ENCODE results near the gene PKN3.

The PKN3 gene

DNA sequence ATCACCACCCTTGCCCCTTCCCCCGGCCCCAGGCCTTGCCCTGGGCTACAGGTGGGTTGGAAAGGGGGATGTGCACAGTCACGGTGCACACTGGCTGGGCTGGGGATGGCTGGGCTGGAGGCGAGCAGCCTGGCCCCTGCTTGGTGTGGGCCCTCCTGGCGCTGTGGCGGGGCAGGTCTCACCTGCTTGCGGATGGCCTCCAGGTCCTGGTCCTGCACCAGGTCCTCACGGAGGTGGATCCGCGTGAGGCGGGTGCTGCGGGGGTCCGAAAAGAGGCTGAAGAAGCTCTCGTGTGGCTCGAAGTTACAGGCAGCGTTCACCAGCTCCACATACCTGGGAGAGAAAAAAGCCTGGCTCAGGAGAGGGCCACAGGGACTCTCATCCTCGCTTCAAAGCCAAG is 51.3 kb downstream of the PKN3 start:
- TF ChIP-seq, protein P1, sequence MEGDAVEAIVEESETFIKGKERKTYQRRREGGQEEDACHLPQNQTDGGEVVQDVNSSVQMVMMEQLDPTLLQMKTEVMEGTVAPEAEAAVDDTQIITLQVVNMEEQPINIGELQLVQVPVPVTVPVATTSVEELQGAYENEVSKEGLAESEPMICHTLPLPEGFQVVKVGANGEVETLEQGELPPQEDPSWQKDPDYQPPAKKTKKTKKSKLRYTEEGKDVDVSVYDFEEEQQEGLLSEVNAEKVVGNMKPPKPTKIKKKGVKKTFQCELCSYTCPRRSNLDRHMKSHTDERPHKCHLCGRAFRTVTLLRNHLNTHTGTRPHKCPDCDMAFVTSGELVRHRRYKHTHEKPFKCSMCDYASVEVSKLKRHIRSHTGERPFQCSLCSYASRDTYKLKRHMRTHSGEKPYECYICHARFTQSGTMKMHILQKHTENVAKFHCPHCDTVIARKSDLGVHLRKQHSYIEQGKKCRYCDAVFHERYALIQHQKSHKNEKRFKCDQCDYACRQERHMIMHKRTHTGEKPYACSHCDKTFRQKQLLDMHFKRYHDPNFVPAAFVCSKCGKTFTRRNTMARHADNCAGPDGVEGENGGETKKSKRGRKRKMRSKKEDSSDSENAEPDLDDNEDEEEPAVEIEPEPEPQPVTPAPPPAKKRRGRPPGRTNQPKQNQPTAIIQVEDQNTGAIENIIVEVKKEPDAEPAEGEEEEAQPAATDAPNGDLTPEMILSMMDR (IDR thresholded peaks at IDR 0.05) = no peak
- TF ChIP-seq ZFX (IDR thresholded peaks at IDR 0.05; ENCODE audit: borderline replicate concordance) = no peak
- H3K27ac ChIP-seq = no peak overlapping the region

DNA sequence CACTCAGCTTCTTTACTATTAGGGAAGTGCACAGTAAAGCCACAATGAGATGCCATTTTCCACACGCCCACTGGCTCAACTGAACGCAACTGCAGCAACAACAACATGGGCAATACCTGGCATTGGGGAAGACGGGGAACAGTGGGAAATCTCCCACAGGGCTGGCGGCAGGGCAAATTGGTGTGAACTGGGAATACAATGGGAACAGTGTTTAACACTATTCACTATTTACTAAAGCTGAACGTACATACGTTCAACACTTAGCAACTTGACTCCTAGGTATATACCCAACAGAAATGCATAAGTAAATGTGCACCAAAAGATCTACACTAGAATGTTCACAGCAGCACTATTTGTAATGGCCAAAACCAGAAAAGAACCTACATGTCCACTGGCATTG is 55.3 kb downstream of the PKN3 start:
- TF ChIP-seq ZFX (IDR thresholded peaks at IDR 0.05; ENCODE audit: borderline replicate concordance) = no peak
- TF ChIP-seq, protein P1 (IDR thresholded peaks at IDR 0.05) = no peak
- no peak overlapping the region for H3K27ac ChIP-seq

DNA sequence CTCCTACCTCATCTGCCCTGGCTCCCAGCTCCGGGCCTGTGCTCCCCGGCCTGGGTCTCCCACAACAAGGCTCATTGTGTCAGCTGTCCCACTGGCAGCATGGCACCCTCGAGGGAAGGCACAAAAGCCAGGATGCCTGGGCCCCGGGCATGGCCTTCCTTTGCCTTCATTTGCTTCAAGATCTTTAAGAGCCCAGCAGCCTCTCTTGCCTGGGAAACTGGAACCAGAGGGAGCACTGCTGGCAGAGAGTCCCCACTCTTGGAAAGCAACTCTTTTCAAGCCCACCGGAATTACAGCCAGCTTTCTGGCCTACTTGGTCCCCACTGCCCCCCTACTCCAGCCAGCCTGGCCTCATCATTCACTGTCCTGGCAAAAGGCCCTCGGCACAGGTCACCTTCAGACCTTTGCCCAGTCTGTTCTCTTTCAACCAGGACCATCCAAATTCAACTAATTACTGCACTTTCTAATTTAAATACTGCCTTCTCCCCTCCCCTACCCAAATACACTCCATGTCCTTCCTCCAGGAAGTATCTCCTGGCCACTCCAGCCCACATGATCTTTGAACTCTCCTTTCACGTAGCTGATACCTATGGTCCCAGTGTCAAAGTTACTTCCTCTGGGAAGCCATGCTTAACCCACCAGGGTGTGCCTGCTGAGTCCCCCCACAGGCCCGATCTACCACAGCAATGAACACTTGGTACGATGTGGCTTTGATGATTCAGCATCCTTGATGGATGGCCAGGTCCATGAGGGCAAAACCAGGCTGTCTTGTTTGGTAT is 60.6 kb downstream of the PKN3 start:
- TF ChIP-seq, protein P1 (IDR thresholded peaks at IDR 0.05) = no peak
- H3K27ac ChIP-seq = no peak overlapping the region

DNA sequence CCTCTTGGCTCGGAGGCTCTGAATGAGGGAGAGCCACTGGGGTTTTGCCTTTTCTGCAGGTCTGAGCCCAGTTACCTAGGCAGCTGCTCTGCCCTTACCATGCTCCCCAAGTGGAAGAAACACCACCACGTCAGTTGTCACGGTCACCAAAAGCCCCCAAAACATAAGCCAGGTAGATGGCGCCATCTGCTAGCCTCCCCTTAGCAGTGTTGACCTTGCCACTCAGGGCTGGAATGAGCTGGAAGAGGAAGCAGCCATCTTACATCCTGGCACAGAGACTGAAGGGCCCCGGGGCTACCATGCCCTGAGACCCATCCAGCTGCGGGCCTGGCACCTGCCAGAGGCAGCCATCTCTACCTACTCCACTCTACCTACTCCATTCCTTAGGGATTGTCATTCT is 62.1 kb downstream of the PKN3 start:
- TF ChIP-seq ZFX (IDR thresholded peaks at IDR 0.05; ENCODE audit: borderline replicate concordance) = no peak
- TF ChIP-seq, protein P1 (IDR thresholded peaks at IDR 0.05) = no peak

DNA sequence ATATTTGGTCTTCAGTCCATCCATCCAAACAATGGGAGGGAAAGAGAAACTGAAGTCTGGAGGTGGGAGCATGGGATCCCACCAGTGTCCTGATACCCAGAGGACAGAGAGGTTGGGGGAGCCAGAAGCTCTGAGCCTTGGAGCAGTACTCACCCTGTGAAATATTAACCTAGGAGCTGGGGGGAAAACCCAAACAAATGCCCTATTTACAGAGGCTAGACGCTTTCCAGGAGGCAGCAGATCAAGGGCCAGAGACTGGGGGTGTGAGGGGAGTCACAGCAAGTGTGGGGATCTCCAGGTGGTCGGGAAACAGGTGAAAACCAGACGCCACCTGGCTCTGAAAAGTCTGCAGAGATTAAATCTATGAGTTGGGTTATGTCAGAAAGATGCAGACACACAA is 63.2 kb downstream of the PKN3 start:
- no peak for TF ChIP-seq ZFX (IDR thresholded peaks at IDR 0.05; ENCODE audit: borderline replicate concordance)
- TF ChIP-seq, protein P1 (IDR thresholded peaks at IDR 0.05) = no peak
- no peak overlapping the region for H3K27ac ChIP-seq

More for the DNA sequence above, 62.1 kb downstream of the PKN3 start:
- H3K27ac ChIP-seq = no peak overlapping the region

DNA sequence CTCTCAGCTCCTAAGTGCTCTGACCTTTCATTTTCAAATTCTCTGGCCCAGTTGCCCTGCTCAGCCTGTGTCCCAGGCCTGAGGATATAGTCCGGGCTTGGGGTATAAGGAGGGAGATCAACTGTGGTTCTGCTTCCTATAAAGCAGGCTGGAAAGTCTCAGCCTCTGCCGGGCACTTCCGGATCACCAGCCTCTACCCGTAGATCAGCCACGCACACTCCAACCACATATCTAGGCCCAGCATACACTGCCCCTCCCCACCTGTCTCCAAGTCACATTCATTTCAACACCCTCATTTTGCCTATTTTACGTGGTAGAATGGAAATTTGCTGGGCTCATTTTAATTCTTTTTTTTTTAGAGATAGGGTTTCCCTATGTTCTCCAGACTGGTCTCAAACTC is 66.3 kb downstream of the PKN3 start:
- TF ChIP-seq ZFX (IDR thresholded peaks at IDR 0.05; ENCODE audit: borderline replicate concordance) = no peak
- TF ChIP-seq, protein P1 (IDR thresholded peaks at IDR 0.05) = no peak
- H3K27ac ChIP-seq = no peak overlapping the region
